ENCODE measurements around the gene CYP2C9. TPM values are rescaled to one million over a fixed set of nuclear protein-coding genes. Genes with fewer than 3 reads are reported as not detected.

CYP2C9 gene
- total RNA-seq, 1 donor from 2014 or later = not detected

- H3K27ac Mint-ChIP-seq (ENCODE audit: unreplicated experiment) = no peak overlapping the region
- TF ChIP-seq CTCF (IDR thresholded peaks at IDR 0.05; ENCODE audit: unreplicated experiment) = no peak
- no peak for DNase-seq (ENCODE audit: low spot score)
These were observed 59.3 kb downstream of the CYP2C9 start for GRCh38 chr10:94997741-94998174.

GRCh38 chr10:95026461-95026860 lies 88.0 kb downstream of the CYP2C9 start:
- no peaks in the 10 kb centered on the region for H3K9me3 Mint-ChIP-seq (ENCODE audit: unreplicated experiment)
- H3K27me3 Mint-ChIP-seq (ENCODE audit: unreplicated experiment) = no peaks in the 10 kb centered on the region
- peaks cover under 1% of the 10 kb centered on the region for H3K4me1 Mint-ChIP-seq (ENCODE audit: unreplicated experiment)
- H3K36me3 Mint-ChIP-seq (ENCODE audit: low read depth, unreplicated experiment) = no peaks in the 10 kb centered on the region
- H3K27ac Mint-ChIP-seq (ENCODE audit: unreplicated experiment) = no peak overlapping the region
- H3K4me3 Mint-ChIP-seq (ENCODE audit: unreplicated experiment) = no peak overlapping the region
- TF ChIP-seq CTCF (IDR thresholded peaks at IDR 0.05; ENCODE audit: unreplicated experiment) = no peak
- DNase-seq (ENCODE audit: low spot score) = no peak

More at GRCh38 chr10:94997741-94998174, 59.3 kb downstream of the CYP2C9 start:
- Mint-ChIP-seq H3K9me3 (ENCODE audit: unreplicated experiment) (no peaks in the 10 kb centered on the region), H3K36me3 (ENCODE audit: low read depth, unreplicated experiment) (no peaks in the 10 kb centered on the region), H3K27me3 (ENCODE audit: unreplicated experiment) (no peaks in the 10 kb centered on the region), H3K4me3 (ENCODE audit: unreplicated experiment) (no peak overlapping the region), H3K4me1 (ENCODE audit: unreplicated experiment) (peaks cover 2% of the 10 kb centered on the region)

GRCh38 chr10:95031656-95032055 lies 93.2 kb downstream of the CYP2C9 start:
- no peaks in the 10 kb centered on the region for H3K36me3 Mint-ChIP-seq (ENCODE audit: low read depth, unreplicated experiment)
- no peak overlapping the region for H3K27ac Mint-ChIP-seq (ENCODE audit: unreplicated experiment)
- no peaks in the 10 kb centered on the region for H3K27me3 Mint-ChIP-seq (ENCODE audit: unreplicated experiment)
- H3K9me3 Mint-ChIP-seq (ENCODE audit: unreplicated experiment) = no peaks in the 10 kb centered on the region
- no peak overlapping the region for H3K4me3 Mint-ChIP-seq (ENCODE audit: unreplicated experiment)
- H3K4me1 Mint-ChIP-seq (ENCODE audit: unreplicated experiment) = peaks cover 2% of the 10 kb centered on the region
- DNase-seq (ENCODE audit: low spot score) = no peak
- TF ChIP-seq CTCF (IDR thresholded peaks at IDR 0.05; ENCODE audit: unreplicated experiment) = no peak

- H3K9me3 Mint-ChIP-seq (ENCODE audit: unreplicated experiment) = no peaks in the 10 kb centered on the region
- DNase-seq (ENCODE audit: low spot score) = no peak
- no peak overlapping the region for H3K4me3 Mint-ChIP-seq (ENCODE audit: unreplicated experiment)
- H3K27me3 Mint-ChIP-seq (ENCODE audit: unreplicated experiment) = no peaks in the 10 kb centered on the region
- H3K27ac Mint-ChIP-seq (ENCODE audit: unreplicated experiment) = no peak overlapping the region
- H3K36me3 Mint-ChIP-seq (ENCODE audit: low read depth, unreplicated experiment) = no peaks in the 10 kb centered on the region
- H3K4me1 Mint-ChIP-seq (ENCODE audit: unreplicated experiment) = peaks cover 11% of the 10 kb centered on the region
- no peak for TF ChIP-seq CTCF (IDR thresholded peaks at IDR 0.05; ENCODE audit: unreplicated experiment)
These were observed 95.9 kb downstream of the CYP2C9 start for GRCh38 chr10:95034401-95034800.

- Mint-ChIP-seq H3K4me1 (ENCODE audit: unreplicated experiment) (peaks cover 11% of the 10 kb centered on the region), H3K27me3 (ENCODE audit: unreplicated experiment) (no peaks in the 10 kb centered on the region), H3K27ac (ENCODE audit: unreplicated experiment) (no peak overlapping the region), H3K4me3 (ENCODE audit: unreplicated experiment) (no peak overlapping the region), H3K9me3 (ENCODE audit: unreplicated experiment) (no peaks in the 10 kb centered on the region), H3K36me3 (ENCODE audit: low read depth, unreplicated experiment) (no peaks in the 10 kb centered on the region)
- TF ChIP-seq CTCF (IDR thresholded peaks at IDR 0.05; ENCODE audit: unreplicated experiment) = no peak
- DNase-seq (ENCODE audit: low spot score) = no peak
These were observed 97.2 kb downstream of the CYP2C9 start for GRCh38 chr10:95035332-95036295.
